DND-41 (cell line): ENCODE data around the gene UFM1.

ENCODE experiments used
- ATAC-seq: fragments of 200-7000 bp; cut with Tn5 transposase; 3 replicates; pipeline ENCODE4 v1.9.1; 2021; ENCODE audit warnings: low read depth; ENCODE audit not compliant: insufficient read depth
- DNase-seq: peaks from one replicate; pipeline ENCODE4 v3.0.0-alpha.2; 2020
- H2AFZ ChIP-seq: 2 replicates; pipeline ENCODE4 v1.6.0; 2012; ENCODE audit warnings: low read depth, low read length
- H3K27ac ChIP-seq: 2 replicates; pipeline ENCODE4 v1.5.1; 2012; ENCODE audit warnings: low read length, inconsistent platforms
- H3K27me3 ChIP-seq: fragments of 200-600 bp; sonication (generic); 2 replicates; pipeline ENCODE4 v1.6.0; 2012; ENCODE audit warnings: low read length, mild to moderate bottlenecking, inconsistent platforms; ENCODE audit not compliant: insufficient read depth, poor library complexity
- H3K36me3 ChIP-seq: 2 replicates; pipeline ENCODE4 v1.5.1; 2012; ENCODE audit warnings: low read length, inconsistent platforms; ENCODE audit not compliant: insufficient read depth
- H3K4me1 ChIP-seq: 2 replicates; pipeline ENCODE4 v1.5.1; 2012; ENCODE audit warnings: mild to moderate bottlenecking, low read length; ENCODE audit not compliant: insufficient read depth
- H3K4me2 ChIP-seq: 2 replicates; pipeline ENCODE4 v1.6.0; 2012; ENCODE audit warnings: mild to moderate bottlenecking, moderate library complexity, low read length, inconsistent platforms; ENCODE audit not compliant: insufficient read depth
- H3K4me3 ChIP-seq, 2 experiments: fragments of 200-600 bp in 1 of 2; shearing (Covaris generic) in 1 of 2; 2 replicates each; pipeline ENCODE4 v1.5.1; 2012 to 2016; ENCODE audit warnings: inconsistent platforms in 2 of 2, low read length in 2 of 2, mild to moderate bottlenecking in 2 of 2, low read depth in 1 of 2, moderate library complexity in 1 of 2
- H3K79me2 ChIP-seq: 2 replicates; pipeline ENCODE4 v1.6.0; 2012; ENCODE audit warnings: low read length, inconsistent platforms; ENCODE audit not compliant: insufficient read depth
- H3K9ac ChIP-seq: 2 replicates; pipeline ENCODE4 v1.6.0; 2012; ENCODE audit warnings: low read depth, mild to moderate bottlenecking, inconsistent platforms, low read length, moderate library complexity
- H3K9me3 ChIP-seq: 2 replicates; pipeline ENCODE4 v1.5.1; 2012; ENCODE audit warnings: low read length, moderate library complexity, mild to moderate bottlenecking, inconsistent platforms; ENCODE audit not compliant: insufficient read depth, severe bottlenecking
- H4K20me1 ChIP-seq: 2 replicates; pipeline ENCODE4 v1.6.0; 2012; ENCODE audit warnings: low read length; ENCODE audit not compliant: insufficient read depth
- EZH2 ChIP-seq: IDR thresholded peaks from 3 replicates; pipeline ENCODE4 v1.6.1; 2012; ENCODE audit warnings: borderline replicate concordance, low read depth, mild to moderate bottlenecking, moderate library complexity, low read length, inconsistent platforms; ENCODE audit not compliant: severe bottlenecking
- TF ChIP-seq, protein P1 (sequence below): IDR thresholded peaks from 2 replicates; pipeline ENCODE4 v1.5.1; 2012; ENCODE audit warnings: borderline replicate concordance, low read length, moderate library complexity, mild to moderate bottlenecking; ENCODE audit not compliant: poor library complexity, severe bottlenecking; ENCODE audit errors: extremely low read depth

UFM1 gene

DNA sequence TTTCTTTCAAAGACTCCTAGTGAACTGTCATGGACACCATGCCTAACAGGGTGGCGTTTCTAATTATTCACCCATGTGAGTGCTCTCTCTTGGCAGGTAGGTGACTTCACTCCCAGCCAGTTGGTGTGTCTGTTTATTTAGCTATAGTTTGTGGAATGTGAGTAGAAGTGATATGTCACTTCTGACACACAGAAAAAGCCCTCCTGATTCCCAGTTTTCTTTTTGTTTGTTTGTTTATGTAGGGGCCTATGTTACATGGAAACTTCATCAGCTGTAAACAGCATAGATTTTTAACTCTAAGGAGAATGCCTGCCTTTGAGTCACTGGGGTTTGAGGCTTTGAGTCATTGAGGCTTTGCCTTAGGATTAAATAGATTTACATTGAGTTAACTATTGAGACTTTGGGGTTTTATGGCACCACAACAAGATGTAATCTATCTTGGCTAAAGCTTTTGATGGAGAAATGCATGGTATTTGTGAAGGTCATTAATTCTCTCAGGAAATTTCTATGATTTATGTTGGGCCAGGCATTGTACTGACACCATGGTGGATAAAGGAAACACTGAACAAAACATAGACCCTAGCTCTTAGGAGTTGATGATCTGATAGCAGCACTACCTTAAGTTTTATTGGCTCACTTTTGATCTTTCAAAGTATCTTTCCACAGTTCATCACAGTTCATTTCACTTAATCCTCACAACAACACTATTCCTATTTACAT is 45.3 kb downstream of the UFM1 start:
- Histone ChIP-seq H3K4me2 (no peak overlapping the region), H2AFZ (no peak overlapping the region), H4K20me1 (no peaks in the 10 kb centered on the region), H3K4me3 (no peak overlapping the region), H3K79me2 (no peaks in the 10 kb centered on the region), H3K9ac (no peak overlapping the region), H3K27ac (no peak overlapping the region), H3K36me3 (no peaks in the 10 kb centered on the region), H3K4me1 (no peaks in the 10 kb centered on the region), H3K27me3 (no peaks in the 10 kb centered on the region), H3K9me3 (no peaks in the 10 kb centered on the region)
- TF ChIP-seq, protein P1, sequence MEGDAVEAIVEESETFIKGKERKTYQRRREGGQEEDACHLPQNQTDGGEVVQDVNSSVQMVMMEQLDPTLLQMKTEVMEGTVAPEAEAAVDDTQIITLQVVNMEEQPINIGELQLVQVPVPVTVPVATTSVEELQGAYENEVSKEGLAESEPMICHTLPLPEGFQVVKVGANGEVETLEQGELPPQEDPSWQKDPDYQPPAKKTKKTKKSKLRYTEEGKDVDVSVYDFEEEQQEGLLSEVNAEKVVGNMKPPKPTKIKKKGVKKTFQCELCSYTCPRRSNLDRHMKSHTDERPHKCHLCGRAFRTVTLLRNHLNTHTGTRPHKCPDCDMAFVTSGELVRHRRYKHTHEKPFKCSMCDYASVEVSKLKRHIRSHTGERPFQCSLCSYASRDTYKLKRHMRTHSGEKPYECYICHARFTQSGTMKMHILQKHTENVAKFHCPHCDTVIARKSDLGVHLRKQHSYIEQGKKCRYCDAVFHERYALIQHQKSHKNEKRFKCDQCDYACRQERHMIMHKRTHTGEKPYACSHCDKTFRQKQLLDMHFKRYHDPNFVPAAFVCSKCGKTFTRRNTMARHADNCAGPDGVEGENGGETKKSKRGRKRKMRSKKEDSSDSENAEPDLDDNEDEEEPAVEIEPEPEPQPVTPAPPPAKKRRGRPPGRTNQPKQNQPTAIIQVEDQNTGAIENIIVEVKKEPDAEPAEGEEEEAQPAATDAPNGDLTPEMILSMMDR: no peak
- no peak for TF ChIP-seq EZH2
- DNase-seq (no peak), ATAC-seq (no peak)

DNA sequence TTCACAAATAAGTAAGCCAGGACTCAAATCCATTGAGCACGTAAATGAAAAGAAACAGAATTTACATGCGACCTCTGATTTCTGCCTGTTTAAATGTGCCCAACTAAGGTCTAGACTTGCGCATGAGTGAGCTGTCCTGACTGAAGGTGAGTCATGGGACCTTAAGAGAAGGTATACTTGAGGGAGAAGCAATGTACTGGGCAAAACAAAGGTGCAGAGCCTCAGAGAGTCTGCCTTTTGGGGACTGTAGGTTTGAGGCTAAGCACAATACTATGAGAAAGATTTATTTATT is 45.8 kb downstream of the UFM1 start:
- H4K20me1 ChIP-seq: no peaks in the 10 kb centered on the region
- H2AFZ ChIP-seq: no peak overlapping the region
- no peak overlapping the region for H3K4me2 ChIP-seq
- H3K79me2 ChIP-seq: no peaks in the 10 kb centered on the region
- H3K9me3 ChIP-seq: no peaks in the 10 kb centered on the region
- TF ChIP-seq, protein P1: no peak
- TF ChIP-seq EZH2: no peak
- H3K27ac ChIP-seq: no peak overlapping the region
- H3K4me1 ChIP-seq: no peaks in the 10 kb centered on the region
- no peak for ATAC-seq
- H3K27me3 ChIP-seq: no peaks in the 10 kb centered on the region
- H3K4me3 ChIP-seq: no peak overlapping the region
- no peak overlapping the region for H3K9ac ChIP-seq
- no peak for DNase-seq
- H3K36me3 ChIP-seq: no peaks in the 10 kb centered on the region

DNA sequence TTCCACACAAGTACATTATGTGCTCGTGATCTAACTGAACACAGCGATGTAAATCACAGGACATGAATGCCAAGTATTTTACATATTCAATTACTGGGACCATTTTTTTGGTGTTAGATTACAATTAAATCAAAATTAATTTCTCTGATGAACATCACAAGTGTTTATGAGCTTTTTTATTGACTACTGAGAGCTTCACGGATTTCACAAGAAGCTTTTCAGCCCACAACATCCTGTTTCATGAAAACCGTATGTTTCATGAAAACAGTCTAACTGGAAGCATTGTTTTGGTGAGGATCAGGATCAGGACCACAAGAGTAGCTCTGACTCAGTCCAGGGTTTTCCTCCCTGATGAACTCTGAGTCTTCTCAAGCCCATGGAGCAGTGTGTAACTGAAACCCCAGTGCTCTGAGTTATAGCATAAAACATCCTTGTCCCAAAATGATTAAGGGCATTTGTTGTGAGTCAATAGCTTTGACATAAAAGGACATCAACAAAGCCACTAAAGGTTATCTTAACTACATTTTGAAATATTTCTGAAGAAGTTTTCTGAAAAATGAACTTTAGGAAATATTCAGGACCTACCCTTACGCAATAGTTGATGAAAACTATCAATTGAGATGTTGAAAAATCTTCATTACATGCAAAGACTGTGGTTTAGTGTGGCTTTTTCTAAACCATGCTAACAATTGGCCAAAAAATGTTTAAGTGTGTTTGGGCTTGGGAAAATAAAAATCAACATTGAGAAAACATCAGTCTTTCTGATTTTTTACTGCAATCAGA is 49.3 kb downstream of the UFM1 start:
- no peaks in the 10 kb centered on the region for H3K27me3 ChIP-seq
- H4K20me1 ChIP-seq: no peaks in the 10 kb centered on the region
- ATAC-seq (no peak), DNase-seq (no peak)
- H3K36me3 ChIP-seq: no peaks in the 10 kb centered on the region
- H3K4me3 ChIP-seq: no peak overlapping the region
- no peak overlapping the region for H3K4me2 ChIP-seq
- TF ChIP-seq EZH2: no peak
- TF ChIP-seq, protein P1: no peak
- H3K9ac ChIP-seq: no peak overlapping the region
- H3K9me3 ChIP-seq: no peaks in the 10 kb centered on the region
- no peak overlapping the region for H2AFZ ChIP-seq
- no peak overlapping the region for H3K27ac ChIP-seq
- no peaks in the 10 kb centered on the region for H3K4me1 ChIP-seq
- H3K79me2 ChIP-seq: no peaks in the 10 kb centered on the region
